GM18498 (cell line): ENCODE results near the gene KATNB1.
"Not testable (repeated sequence)": the region's sequence is repeated elsewhere in the genome, so short reads cannot be mapped to it uniquely, and the experiment has no call there.

Experiments
- ATAC-seq: cut with Tn5 transposase; IDR thresholded peaks from one replicate; pipeline ENCODE4 v1.9.1; 2021; ENCODE audit warnings: mild to moderate bottlenecking, moderate library complexity; ENCODE audit not compliant: unreplicated experiment

KATNB1 gene

GRCh38 chr16:57725151-57725550 lies 10.4 kb upstream of the KATNB1 start:
- ATAC-seq, result no peak

DNA sequence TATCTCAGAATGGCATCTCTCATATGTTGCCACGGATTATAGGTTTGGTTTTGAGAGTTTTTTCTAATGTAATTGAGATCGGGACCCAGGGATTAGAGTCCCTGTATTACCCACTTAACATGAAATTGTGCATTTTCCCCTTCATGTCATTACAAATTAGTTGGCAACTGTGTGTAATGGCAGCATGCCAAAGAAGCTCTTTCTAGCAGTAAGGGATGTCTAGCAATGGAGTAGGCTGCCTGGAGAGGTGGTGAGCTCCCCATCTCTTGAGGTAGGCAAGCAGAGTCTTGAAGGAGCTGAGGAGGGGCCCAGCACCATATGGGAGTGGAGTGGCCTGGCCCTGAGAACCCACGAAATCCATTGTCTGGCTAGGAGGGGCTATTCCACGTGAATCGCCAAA lies 10.0 kb upstream of the KATNB1 start:
- no peak for ATAC-seq

GRCh38 chr16:57725976-57726375 lies 9.6 kb upstream of the KATNB1 start:
- ATAC-seq, result no peak

- ATAC-seq, result no peak
Measured at GRCh38 chr16:57726433-57726947, 9.1 kb upstream of the KATNB1 start.

DNA sequence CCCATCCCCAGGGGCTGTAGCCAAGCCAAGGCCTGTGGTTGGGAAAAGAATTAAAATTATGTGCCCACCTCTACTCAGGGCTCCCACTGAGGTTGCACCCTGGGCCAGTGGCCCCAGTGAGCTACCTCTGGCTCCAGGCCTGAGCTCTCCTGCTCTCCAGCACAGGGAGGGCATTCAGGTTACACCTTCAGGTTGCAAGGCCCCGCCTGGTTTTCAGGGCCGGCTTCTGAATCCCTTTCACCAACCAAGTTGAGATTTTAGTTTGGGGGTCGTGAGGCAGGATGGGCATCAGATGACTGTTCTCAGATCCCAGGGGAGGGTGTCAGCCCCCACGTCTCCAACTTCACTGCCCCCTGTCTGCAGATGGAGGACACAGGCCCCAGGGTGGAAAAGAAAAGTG lies 8.0 kb upstream of the KATNB1 start:
- no peak for ATAC-seq

DNA sequence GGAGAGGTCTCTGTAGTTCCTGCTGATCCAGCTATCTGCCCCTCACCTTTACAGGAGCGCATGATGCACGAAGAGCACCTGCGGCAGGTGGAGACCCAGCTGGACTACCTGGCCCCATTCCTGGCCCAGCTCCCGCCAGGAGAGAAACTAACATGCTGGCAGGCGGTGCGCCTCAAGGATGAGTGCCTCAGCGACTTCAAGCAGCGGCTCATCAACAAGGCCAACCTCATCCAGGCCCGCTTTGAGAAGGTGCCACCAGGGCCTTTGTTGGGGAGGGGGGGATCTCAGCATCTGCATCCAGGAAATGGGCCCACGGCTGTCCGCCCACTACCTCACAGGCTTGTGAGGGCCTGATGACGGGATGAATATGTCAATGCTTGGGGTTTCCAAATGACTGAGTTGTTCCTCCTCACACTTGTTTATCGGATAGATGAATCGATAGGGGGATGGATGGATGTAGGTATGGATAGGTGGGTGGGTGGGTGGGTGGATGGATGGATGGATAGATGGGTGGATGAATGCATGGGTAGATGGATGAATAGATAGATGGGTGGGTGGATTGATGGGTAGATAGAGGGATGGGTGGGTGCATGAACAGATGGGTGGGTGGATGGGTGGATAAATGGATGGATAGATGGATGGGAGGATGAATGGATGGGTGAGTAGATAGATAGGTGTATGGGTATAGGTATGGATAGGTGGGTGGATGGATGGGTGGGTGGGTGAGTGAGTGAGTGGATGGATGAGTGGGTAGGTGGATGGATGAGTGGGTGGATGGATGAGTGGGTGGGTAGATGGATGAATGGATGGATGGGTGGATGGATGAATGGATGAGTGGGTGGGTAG lies 7.0 kb upstream of the KATNB1 start:
- no peak for ATAC-seq

GRCh38 chr16:57729182-57729484 lies 6.4 kb upstream of the KATNB1 start:
- no peak for ATAC-seq

- not testable (repeated sequence) for ATAC-seq
Measured at GRCh38 chr16:57729852-57730251, 5.7 kb upstream of the KATNB1 start.

DNA sequence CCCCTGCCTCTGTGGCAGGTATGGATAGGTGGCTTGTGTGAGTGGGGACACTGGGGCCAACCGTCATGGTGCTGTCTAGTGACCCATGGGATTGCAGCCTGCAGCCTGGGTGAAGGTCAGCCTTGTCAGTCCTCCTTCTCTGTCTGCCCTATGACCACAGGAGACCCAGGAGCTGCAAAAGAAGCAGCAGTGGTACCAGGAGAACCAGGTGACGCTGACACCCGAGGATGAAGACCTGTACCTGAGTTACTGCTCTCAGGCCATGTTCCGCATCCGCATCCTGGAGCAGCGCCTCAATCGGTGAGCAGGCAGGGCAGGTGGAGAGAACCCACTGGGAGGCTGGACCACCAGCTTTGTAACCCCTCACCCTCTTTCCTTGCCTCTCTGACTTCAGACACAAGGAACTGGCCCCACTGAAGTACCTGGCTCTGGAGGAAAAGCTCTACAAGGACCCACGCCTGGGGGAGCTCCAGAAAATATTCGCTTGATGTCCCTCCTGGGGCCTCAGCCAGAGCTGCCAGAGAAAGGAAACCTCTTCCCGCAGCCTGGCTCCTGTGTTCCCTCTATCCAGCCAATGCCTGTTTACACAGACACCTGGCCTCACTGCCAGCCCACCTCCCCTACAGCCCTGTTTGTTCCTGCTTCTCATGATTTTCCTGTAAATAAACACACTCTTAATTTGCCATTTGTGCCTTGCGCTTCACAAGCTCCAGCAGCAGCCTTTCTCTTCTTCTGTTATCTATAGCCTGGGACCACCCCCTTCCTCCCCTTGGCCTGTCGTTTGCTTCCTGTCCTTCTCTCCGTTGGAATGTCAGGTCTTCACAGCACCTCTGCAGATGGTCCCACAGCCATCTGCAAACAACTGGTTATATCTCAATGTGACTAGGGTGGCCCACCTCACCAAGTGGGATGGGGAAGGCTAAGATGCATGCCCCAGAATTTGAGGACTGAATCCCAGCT lies 4.5 kb upstream of the KATNB1 start:
- ATAC-seq, result no peak

- no peak for ATAC-seq
Measured at GRCh38 chr16:57732037-57732436, 3.5 kb upstream of the KATNB1 start.

- no peak for ATAC-seq
Measured at GRCh38 chr16:57732714-57733113, 2.9 kb upstream of the KATNB1 start.

DNA sequence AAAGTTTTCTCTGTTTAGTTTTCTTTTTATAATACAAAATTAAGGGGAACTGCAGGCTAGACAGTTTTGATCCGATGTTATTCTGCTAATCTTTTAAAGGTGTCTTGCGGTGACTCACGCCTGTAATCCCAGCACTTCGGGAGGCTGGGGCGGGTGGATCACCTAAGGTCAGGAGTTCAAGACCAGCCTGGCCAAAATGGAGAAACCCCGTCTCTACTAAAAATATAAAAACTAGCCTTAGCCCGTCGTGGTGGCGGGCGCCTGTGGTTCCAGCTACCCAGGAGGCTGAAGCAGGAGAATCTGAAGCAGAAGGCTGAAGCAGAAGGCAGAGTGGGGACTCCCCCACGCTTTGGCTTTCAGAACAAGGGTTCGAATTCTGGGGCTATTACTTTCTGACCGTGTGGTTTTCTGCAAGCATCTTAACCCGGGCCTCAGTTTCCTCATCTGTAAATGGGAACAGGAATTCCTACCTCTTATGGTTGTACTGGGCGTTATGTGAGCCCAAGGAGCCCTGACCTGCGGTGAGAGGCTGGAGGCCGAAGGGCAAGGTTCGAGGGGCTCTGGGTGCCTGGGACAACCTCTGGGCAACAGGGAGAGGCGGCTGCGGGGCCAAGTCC lies 1.2 kb upstream of the KATNB1 start:
- ATAC-seq, result no peak

DNA sequence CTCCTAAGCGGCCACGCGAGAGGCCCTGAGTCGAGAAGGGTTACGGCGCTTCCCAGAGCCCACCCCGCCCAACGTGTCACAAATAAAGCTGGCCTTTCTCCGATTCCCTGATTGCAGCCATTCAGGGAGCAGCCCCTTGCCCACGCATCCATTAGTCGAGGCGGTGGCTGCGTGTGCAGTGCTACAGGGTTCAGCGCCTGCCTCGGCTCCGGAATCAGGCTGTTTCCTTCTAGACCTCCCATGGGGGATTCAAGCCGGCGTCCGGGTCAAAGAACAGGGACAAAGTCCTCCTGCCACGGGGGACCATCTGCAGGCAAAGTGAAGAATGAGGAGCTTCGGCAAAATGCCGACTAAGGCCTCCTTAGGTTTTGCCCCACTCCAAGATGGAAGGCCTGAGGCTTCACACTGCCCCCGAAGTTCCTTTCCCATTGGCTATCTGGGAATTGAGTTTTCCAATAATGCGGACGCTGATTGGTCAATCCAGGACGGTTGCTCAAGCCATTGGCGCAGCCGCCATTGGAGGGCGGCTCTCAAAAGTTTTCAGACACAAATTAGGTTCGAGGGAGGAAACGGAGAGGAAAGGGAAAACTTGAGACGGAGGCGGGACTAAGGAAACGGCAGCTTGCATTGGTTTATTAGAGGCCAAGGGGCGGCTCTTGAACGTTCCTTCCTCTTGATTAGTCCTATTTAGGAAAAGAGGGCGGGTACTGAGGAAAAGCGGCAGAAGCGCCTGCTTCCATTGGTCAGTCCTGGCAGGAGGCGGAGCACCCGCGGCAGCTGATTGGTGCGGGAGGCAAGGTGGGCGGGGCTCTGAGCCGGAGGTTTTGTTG lies 430 bp upstream of the KATNB1 start:
- peak; percentile 88 for ATAC-seq

DNA sequence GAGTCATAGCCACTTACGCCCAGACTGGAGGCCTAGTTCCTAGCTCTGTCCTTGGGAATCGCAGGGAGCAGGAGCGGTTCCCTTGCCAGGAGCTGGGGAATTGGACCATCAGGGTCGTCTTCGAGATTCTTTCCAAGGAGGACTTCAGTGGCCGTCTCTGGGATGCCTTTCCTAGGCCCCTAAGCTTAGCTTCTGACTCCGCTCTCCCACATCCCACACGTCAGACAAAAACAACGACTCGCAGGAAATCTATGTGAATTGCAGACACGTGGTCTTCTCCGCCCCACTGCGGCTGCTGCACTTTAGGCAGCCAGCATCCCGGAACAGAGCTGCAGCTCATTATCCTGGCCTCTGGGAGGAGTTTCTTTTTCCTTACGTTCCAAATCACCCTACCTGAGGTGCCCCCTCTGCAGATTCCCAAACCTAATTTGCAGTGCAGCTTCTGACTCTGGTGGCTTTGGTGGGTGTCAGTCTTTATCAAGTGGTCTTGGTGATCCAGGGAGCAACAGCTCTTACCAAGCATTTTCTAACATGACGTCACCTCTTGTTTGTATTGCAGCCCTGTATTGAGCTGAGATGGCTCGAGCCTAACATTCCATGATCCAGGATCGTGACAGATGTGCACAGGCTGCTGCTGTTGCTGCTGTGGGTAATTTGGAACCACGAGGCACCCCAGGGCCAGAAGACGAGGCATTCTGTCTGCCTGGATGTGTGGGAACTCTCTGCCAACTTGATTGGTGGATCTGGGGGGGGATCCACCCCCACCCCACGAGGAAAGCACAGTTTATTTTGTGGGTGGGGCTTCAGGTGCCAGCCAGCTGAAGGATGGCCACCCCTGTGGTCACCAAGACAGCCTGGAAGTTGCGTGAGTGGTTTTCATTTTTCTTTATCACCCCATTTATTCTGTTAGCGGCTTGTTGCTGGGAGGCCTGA lies 1.1 kb downstream of the KATNB1 start:
- ATAC-seq, result no peak

GRCh38 chr16:57738844-57739243 lies 3.3 kb downstream of the KATNB1 start:
- ATAC-seq, result no peak

- ATAC-seq, result no peak
Measured at GRCh38 chr16:57739756-57740422, 4.3 kb downstream of the KATNB1 start.

DNA sequence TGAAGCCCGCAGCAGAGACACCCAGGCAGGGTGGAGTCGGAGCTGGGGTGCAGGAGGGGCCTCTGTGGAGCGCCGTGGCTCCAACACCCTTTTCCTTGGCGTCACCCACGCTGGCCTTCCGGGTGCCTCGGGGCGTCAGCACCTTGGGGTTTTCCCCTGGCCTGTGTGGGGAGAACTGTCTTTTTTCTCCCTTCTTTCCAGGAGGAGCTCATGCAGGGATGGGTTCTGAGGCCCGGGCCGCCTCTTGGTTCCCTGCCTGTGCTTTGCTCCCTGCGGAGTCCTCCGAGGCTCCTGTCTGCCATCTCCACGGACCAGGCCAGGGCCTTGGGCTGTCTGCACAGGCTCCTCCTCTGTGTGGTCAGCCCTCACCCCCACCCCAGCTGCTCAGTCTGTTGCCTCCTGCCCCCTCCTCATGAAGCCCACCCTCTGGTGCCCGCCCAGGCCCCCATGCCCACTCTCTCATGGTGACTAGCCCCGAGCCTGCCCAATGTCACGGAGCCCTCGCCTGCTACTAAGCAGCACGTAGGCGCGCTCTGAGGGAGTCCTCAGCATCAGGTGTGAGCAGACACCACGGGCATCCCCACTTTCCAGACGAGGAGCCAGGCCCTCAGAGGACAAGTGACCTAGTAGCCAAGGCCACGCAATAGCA lies 5.0 kb downstream of the KATNB1 start:
- ATAC-seq, result no peak

DNA sequence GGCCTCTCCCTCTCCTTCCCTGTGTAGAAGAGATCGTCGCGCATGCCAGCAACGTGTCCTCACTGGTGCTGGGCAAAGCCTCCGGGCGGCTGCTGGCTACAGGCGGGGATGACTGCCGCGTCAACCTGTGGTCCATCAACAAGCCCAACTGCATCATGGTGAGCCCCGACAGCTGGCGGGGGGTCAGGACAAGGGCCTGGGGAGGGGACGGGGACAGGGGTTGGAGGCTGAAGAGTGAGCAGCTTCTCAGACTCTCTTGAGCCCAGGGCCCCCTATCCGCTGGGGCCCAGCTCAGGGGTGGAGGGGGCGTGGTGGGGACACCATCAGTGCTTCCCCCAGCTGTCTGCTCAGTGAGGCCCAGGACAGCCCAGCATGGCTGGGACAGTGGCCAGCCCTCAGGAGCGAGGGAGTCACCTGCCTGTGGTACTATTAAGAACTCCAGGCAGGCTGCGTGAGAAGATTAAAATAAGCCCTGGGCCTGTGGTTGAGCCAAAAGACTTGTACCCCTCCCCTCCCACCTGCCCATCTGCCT lies 6.2 kb downstream of the KATNB1 start:
- ATAC-seq, result no peak
